RWPE2 (cell line): ENCODE results near the gene OR5A1.

ENCODE experiments used
- ATAC-seq: fragments of 200-7000 bp; cut with Tn5 transposase; 3 replicates; pipeline ENCODE4 v1.9.1; 2021; ENCODE audit warnings: low read depth
- DNase-seq: peaks from one replicate; pipeline ENCODE4 v3.0.0-alpha.2; 2020; ENCODE audit warnings: low spot score
- H3K27ac ChIP-seq: fragments of 450-650 bp; 2 replicates; pipeline ENCODE4 v1.5.1; 2017; ENCODE audit warnings: mild to moderate bottlenecking; ENCODE audit not compliant: poor library complexity, severe bottlenecking
- H3K27me3 ChIP-seq: fragments of 250-450 bp; sonication (Bioruptor Pico); 2 replicates; pipeline ENCODE4 v1.5.1; 2021; ENCODE audit warnings: mild to moderate bottlenecking, moderate library complexity; ENCODE audit not compliant: insufficient read depth, poor library complexity, severe bottlenecking
- H3K36me3 ChIP-seq: fragments of 250-450 bp; sonication (Bioruptor Pico); 2 replicates; pipeline ENCODE4 v1.5.1; 2020; ENCODE audit warnings: low read depth, mild to moderate bottlenecking, moderate library complexity
- H3K4me1 ChIP-seq: fragments of 250-450 bp; sonication (Bioruptor Pico); 2 replicates; pipeline ENCODE4 v1.5.1; 2021; ENCODE audit warnings: mild to moderate bottlenecking, moderate library complexity; ENCODE audit not compliant: insufficient read depth, poor library complexity, severe bottlenecking
- H3K4me3 ChIP-seq: fragments of 250-450 bp; sonication (Bioruptor Pico); 2 replicates; pipeline ENCODE4 v1.5.1; 2021; ENCODE audit warnings: mild to moderate bottlenecking, moderate library complexity; ENCODE audit not compliant: severe bottlenecking
- H3K9me3 ChIP-seq: fragments of 250-450 bp; sonication (Bioruptor Pico); 2 replicates; pipeline ENCODE4 v1.5.1; 2021; ENCODE audit warnings: mild to moderate bottlenecking, moderate library complexity; ENCODE audit not compliant: severe bottlenecking
- TF ChIP-seq, protein P1 (sequence below): fragments of 450-650 bp; IDR thresholded peaks from one replicate; pipeline ENCODE4 v1.5.1; 2017; ENCODE audit warnings: mild to moderate bottlenecking, moderate library complexity; ENCODE audit not compliant: poor library complexity, severe bottlenecking

The OR5A1 gene

DNA sequence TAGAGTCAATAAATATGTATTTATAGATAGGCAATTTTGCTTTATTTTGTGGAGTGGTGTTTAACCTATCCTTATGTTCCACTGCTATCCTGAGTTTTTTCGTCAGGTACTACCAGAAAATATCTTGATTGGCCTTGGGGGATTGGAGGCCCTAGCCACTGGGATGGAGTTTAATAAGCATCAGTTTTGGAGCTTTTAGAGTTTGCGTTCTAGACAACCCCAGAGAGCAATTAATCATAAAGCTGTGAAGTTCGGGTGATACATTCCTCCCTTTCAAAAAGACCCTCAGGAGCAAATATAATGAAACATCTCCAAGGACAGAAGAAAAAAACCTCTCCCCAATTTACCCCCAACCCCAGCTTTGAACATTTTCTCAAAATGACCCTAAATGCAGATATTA is at the start of gene OR5A1:
Gene OR5A1 (plus strand): TSS at position 301 of the 400 bp plus-strand sequence. CDS start 6,700 bp downstream, outside the sequence.
- H3K27ac ChIP-seq, result no peak within 1 kb of the TSS
- ATAC-seq (no peak), DNase-seq (no peak)
- TF ChIP-seq, protein P1, sequence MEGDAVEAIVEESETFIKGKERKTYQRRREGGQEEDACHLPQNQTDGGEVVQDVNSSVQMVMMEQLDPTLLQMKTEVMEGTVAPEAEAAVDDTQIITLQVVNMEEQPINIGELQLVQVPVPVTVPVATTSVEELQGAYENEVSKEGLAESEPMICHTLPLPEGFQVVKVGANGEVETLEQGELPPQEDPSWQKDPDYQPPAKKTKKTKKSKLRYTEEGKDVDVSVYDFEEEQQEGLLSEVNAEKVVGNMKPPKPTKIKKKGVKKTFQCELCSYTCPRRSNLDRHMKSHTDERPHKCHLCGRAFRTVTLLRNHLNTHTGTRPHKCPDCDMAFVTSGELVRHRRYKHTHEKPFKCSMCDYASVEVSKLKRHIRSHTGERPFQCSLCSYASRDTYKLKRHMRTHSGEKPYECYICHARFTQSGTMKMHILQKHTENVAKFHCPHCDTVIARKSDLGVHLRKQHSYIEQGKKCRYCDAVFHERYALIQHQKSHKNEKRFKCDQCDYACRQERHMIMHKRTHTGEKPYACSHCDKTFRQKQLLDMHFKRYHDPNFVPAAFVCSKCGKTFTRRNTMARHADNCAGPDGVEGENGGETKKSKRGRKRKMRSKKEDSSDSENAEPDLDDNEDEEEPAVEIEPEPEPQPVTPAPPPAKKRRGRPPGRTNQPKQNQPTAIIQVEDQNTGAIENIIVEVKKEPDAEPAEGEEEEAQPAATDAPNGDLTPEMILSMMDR, result no peak
- H3K36me3 ChIP-seq, result no peaks in the 10 kb centered on the region
- H3K4me3 ChIP-seq, result no peak within 1 kb of the TSS
- no peaks in the 10 kb centered on the region for H3K9me3 ChIP-seq
- H3K4me1 ChIP-seq, result no peaks in the 10 kb centered on the region
- H3K27me3 ChIP-seq, result peaks cover 12% of the 10 kb centered on the region

DNA sequence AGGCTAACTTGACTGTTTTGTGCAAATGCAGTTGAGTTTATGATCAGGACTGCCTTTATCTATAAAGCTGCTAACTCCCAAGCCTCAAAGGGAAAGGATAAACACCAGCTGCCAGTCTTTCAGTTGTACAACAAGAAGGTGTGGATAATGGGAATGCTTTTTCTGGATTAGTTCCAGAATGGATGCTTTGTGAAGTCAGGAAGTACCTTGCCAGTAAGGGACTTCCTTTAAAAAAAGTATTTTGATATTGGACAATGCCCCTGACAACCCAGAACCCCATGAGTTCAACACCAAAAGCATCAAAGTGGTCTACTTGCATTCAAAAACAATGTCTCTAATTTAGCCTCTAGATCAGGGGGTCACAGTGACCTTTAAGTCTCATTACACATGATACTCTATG is 42.1 kb upstream of the OR5A1 start:
- H3K9me3 ChIP-seq, result no peaks in the 10 kb centered on the region
- H3K27ac ChIP-seq, result no peak overlapping the region
- no peak overlapping the region for H3K4me3 ChIP-seq
- no peak for DNase-seq
- no peaks in the 10 kb centered on the region for H3K27me3 ChIP-seq
- TF ChIP-seq, protein P1, result no peak
- ATAC-seq, result no peak
- no peaks in the 10 kb centered on the region for H3K36me3 ChIP-seq
- H3K4me1 ChIP-seq, result no peaks in the 10 kb centered on the region

DNA sequence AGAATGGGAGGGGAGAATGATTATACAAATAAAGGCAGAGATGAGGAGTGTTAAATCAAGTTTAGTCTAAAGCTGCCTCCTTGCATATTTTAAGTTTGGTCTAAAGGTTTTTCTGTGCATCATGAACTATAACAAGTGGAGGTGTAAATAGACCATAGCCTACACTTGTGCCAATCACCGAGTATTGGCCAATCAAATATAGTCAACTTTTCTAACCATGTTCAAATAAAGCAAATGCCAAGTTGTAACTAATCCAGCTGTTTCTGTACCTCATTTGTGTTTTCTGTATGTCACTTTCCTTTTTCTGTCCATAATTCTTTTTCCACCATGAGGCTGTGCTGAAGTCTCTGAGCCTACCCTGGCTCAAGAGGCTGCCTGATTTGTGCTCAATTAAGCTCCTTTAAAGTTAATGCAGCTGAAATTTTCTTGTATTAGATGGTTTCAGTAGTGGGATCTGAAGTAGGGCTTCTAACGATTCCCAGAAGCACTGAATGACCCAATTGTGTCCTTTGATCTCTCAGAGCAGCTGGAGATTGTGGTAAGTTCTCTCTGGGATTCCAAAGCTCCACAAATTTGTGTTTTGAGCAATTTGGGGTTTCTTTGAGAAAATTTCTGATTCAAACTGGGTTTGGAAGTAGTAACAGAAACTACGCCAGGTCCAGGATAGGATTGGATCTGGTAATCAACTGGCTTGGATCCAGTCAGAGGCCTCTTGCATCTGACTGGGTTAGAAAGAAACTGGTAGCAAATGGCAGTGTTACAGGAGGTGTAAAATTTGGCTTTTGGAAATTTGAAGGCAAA is 35.6 kb upstream of the OR5A1 start:
- no peak for DNase-seq
- H3K27me3 ChIP-seq, result no peaks in the 10 kb centered on the region

GRCh38 chr11:59401262-59401552 is 35.1 kb upstream of the OR5A1 start:
- no peaks in the 10 kb centered on the region for H3K4me1 ChIP-seq
- H3K36me3 ChIP-seq, result no peaks in the 10 kb centered on the region
- H3K9me3 ChIP-seq, result peaks cover 5% of the 10 kb centered on the region
- DNase-seq (no peak), ATAC-seq (no peak)
- TF ChIP-seq, protein P1, result no peak
- H3K27ac ChIP-seq, result no peak overlapping the region
- no peaks in the 10 kb centered on the region for H3K27me3 ChIP-seq
- H3K4me3 ChIP-seq, result no peak overlapping the region

More for the DNA sequence above, 35.6 kb upstream of the OR5A1 start:
- no peak overlapping the region for H3K27ac ChIP-seq
- peaks cover 5% of the 10 kb centered on the region for H3K9me3 ChIP-seq
- no peak for ATAC-seq
- no peaks in the 10 kb centered on the region for H3K4me1 ChIP-seq
- no peak overlapping the region for H3K4me3 ChIP-seq
- no peaks in the 10 kb centered on the region for H3K36me3 ChIP-seq
- TF ChIP-seq, protein P1, result no peak

DNA sequence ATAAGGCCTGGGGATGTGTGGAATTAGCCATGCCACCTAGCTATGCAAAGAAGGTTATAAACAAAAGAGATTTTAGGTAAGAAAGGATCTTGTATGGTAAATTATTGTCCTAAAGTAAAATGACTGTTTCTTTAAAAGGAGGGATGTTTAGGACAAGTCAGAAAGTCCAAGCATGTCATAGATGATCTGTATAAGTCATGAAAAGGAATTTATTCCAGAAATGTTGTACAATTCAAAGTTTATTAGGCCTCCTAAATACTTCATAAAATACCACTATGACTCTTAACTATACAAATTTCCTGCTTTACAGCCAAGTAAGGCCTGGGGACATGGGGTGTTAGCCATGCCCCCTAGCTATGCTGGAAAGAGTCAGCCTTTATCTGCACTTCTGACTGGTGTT is 32.7 kb upstream of the OR5A1 start:
- ATAC-seq, result no peak
- DNase-seq, result no peak
- Histone ChIP-seq H3K27me3 (no peaks in the 10 kb centered on the region), H3K4me1 (no peaks in the 10 kb centered on the region), H3K36me3 (no peaks in the 10 kb centered on the region), H3K27ac (no peak overlapping the region), H3K4me3 (no peak overlapping the region), H3K9me3 (peaks cover 5% of the 10 kb centered on the region)
- TF ChIP-seq, protein P1, result no peak
